GM23338 (cell line): Measurements from ENCODE around the gene ATP1A4. TPM values are rescaled to one million over a fixed set of nuclear protein-coding genes. Genes with fewer than 3 reads are reported as not detected.

Source experiments
- ATAC-seq: fragments of 200-7000 bp; cut with Tn5 transposase; 3 replicates; pipeline ENCODE4 v1.9.1; 2020
- DNase-seq: peaks from one replicate; pipeline ENCODE4 v3.0.0-alpha.2; 2015; ENCODE audit warnings: low spot score
- H2AFZ ChIP-seq: fragments of 200-600 bp; sonication (generic); 2 replicates; pipeline ENCODE4 v1.8.0; 2016; ENCODE audit warnings: antibody characterized with exemption, mild to moderate bottlenecking, moderate library complexity
- H3F3A ChIP-seq: fragments of 200-600 bp; sonication (generic); replicated peaks from 2 replicates; pipeline ENCODE4 v1.8.0; 2017; ENCODE audit warnings: antibody characterized with exemption, mixed run types, low read depth
- H3K27ac ChIP-seq: fragments of 200-600 bp; sonication (generic); 2 replicates; pipeline ENCODE4 v1.6.1; 2016; ENCODE audit warnings: low read depth
- H3K27me3 ChIP-seq: fragments of 200-600 bp; sonication (generic); 2 replicates; pipeline ENCODE4 v1.8.0; 2016; ENCODE audit warnings: mild to moderate bottlenecking, mixed run types, moderate library complexity; ENCODE audit not compliant: insufficient read depth
- H3K36me3 ChIP-seq: fragments of 200-600 bp; sonication (generic); 2 replicates; pipeline ENCODE4 v1.8.0; 2016; ENCODE audit warnings: mild to moderate bottlenecking; ENCODE audit not compliant: insufficient read depth
- H3K4me1 ChIP-seq: fragments of 200-600 bp; sonication (generic); 2 replicates; pipeline ENCODE4 v1.8.0; 2016; ENCODE audit warnings: mild to moderate bottlenecking, moderate library complexity; ENCODE audit not compliant: insufficient read depth
- H3K4me2 ChIP-seq: fragments of 200-600 bp; sonication (generic); 2 replicates; pipeline ENCODE4 v1.7.1; 2017; ENCODE audit warnings: mixed run types
- H3K4me3 ChIP-seq: fragments of 200-600 bp; sonication (generic); 2 replicates; pipeline ENCODE4 v1.6.1; 2016; ENCODE audit warnings: mixed run types
- H3K79me2 ChIP-seq: fragments of 200-600 bp; sonication (generic); replicated peaks from 2 replicates; pipeline ENCODE4 v1.8.0; 2017; ENCODE audit warnings: mild to moderate bottlenecking; ENCODE audit not compliant: insufficient read depth
- H3K9me2 ChIP-seq: fragments of 200-600 bp; sonication (generic); 2 replicates; pipeline ENCODE4 v1.8.0; 2017; ENCODE audit not compliant: insufficient read depth
- H4K20me1 ChIP-seq: fragments of 200-600 bp; sonication (generic); replicated peaks from 2 replicates; pipeline ENCODE4 v1.8.0; 2017; ENCODE audit warnings: mild to moderate bottlenecking; ENCODE audit not compliant: insufficient read depth
- H3K27ac Mint-ChIP-seq: 2 replicates; pipeline ENCODE4 v1.8.0; 2020; ENCODE audit warnings: inconsistent platforms, mild to moderate bottlenecking, moderate library complexity, mixed read lengths
- H3K27me3 Mint-ChIP-seq: 3 replicates; pipeline ENCODE4 v1.8.0; 2022; ENCODE audit warnings: low read depth, mild to moderate bottlenecking, moderate library complexity, mixed read lengths, inconsistent platforms; ENCODE audit not compliant: insufficient read depth, poor library complexity
- H3K36me3 Mint-ChIP-seq: 3 replicates; pipeline ENCODE4 v1.8.0; 2021; ENCODE audit warnings: low read depth, mild to moderate bottlenecking, inconsistent platforms, moderate library complexity, mixed read lengths
- H3K4me1 Mint-ChIP-seq: 3 replicates; pipeline ENCODE4 v1.8.0; 2020; ENCODE audit warnings: mild to moderate bottlenecking, inconsistent platforms, mixed read lengths
- H3K4me3 Mint-ChIP-seq: 3 replicates; pipeline ENCODE4 v1.8.0; 2021; ENCODE audit warnings: moderate library complexity, mild to moderate bottlenecking, inconsistent platforms, mixed read lengths
- H3K9me3 Mint-ChIP-seq: 3 replicates; pipeline ENCODE4 v1.8.0; 2020; ENCODE audit warnings: moderate library complexity, mild to moderate bottlenecking, inconsistent platforms, mixed read lengths
- ETS1 ChIP-seq: IDR thresholded peaks from 2 replicates; pipeline ENCODE4 v1.6.1; 2016; ENCODE audit warnings: antibody characterized with exemption
- EZH2 ChIP-seq: fragments of 200-600 bp; sonication (generic); IDR thresholded peaks from one replicate; pipeline ENCODE4 v1.8.0; 2017; ENCODE audit warnings: antibody characterized with exemption, mild to moderate bottlenecking, low read depth; ENCODE audit not compliant: unreplicated experiment
- EZH2phosphoT487 ChIP-seq: fragments of 200-600 bp; sonication (generic); IDR thresholded peaks from one replicate; pipeline ENCODE4 v1.8.1; 2018; ENCODE audit warnings: antibody characterized with exemption; ENCODE audit not compliant: unreplicated experiment
- NANOG ChIP-seq: IDR thresholded peaks from 2 replicates; pipeline ENCODE4 v1.6.1; 2016; ENCODE audit warnings: antibody characterized with exemption, borderline replicate concordance
- POLR2AphosphoS5 ChIP-seq: IDR thresholded peaks from 2 replicates; pipeline ENCODE4 v1.6.1; 2016; ENCODE audit warnings: antibody characterized with exemption, low read depth
- STAT1 ChIP-seq: IDR thresholded peaks from one replicate; pipeline ENCODE4 v1.6.1; 2016; ENCODE audit warnings: antibody characterized with exemption; ENCODE audit not compliant: unreplicated experiment
- ZNF114 ChIP-seq: fragments of 250-450 bp; sonication (Bioruptor Pico); IDR thresholded peaks from 2 replicates; pipeline ENCODE4 v1.5.0; 2020; ENCODE audit warnings: mild to moderate bottlenecking, moderate library complexity
- ZNF331 ChIP-seq: fragments of 250-450 bp; sonication (Bioruptor Pico); IDR thresholded peaks from 2 replicates; pipeline ENCODE4 v1.5.0; 2020; ENCODE audit warnings: low read depth, mild to moderate bottlenecking, moderate library complexity
- polyA plus RNA-seq: library from polyadenylated mRNA; unstranded; fragments of >200 nt; fragmentation: Nextera tagmentation; extraction: Ambion mirVana; gene quantifications from 2 replicates; pipeline ENCODE4 v1.2.1, GENCODE V29; 2016
- total RNA-seq: library from RNA; depleted of rRNA; stranded (reverse); fragments of >200 nt; shearing (Covaris generic); gene quantifications from 2 replicates; pipeline ENCODE4 v1.2.3, GENCODE V29; 2014
- TF ChIP-seq, protein P1 (sequence below): fragments of 250-450 bp; sonication (Bioruptor Pico); IDR thresholded peaks from 2 replicates; pipeline ENCODE4 v1.5.0; 2020; ENCODE audit warnings: mild to moderate bottlenecking, moderate library complexity

ATP1A4 gene
- total and polyA plus RNA-seq, 2 experiments from 2014 or later = 0.27 to 0.63 TPM

- ATAC-seq = no peak
- Histone ChIP-seq H3K4me2 (no peak overlapping the region), H3K27ac (no peak overlapping the region; the same call in 1 of the 2 replicates), H3K36me3 (no peaks in the 10 kb centered on the region), H3K4me3 (no peak overlapping the region), H3K4me1 (peaks cover 20% of the 10 kb centered on the region), H3K79me2 (no peaks in the 10 kb centered on the region), H3K9me2 (peaks cover 9% of the 10 kb centered on the region), H3F3A (no peaks in the 10 kb centered on the region), H3K27me3 (no peaks in the 10 kb centered on the region), H2AFZ (no peak overlapping the region), H4K20me1 (no peaks in the 10 kb centered on the region)
- no peak overlapping the region for H3K4me3 Mint-ChIP-seq
- peaks cover 2% of the 10 kb centered on the region for H3K27me3 Mint-ChIP-seq
- no peak overlapping the region for H3K27ac Mint-ChIP-seq
- DNase-seq = no peak
- H3K4me1 Mint-ChIP-seq = peaks cover 13% of the 10 kb centered on the region
- no peak for TF ChIP-seq EZH2phosphoT487
- TF ChIP-seq ZNF331 = no peak
- TF ChIP-seq STAT1 = no peak
- TF ChIP-seq EZH2 = no peak
- TF ChIP-seq, protein P1, sequence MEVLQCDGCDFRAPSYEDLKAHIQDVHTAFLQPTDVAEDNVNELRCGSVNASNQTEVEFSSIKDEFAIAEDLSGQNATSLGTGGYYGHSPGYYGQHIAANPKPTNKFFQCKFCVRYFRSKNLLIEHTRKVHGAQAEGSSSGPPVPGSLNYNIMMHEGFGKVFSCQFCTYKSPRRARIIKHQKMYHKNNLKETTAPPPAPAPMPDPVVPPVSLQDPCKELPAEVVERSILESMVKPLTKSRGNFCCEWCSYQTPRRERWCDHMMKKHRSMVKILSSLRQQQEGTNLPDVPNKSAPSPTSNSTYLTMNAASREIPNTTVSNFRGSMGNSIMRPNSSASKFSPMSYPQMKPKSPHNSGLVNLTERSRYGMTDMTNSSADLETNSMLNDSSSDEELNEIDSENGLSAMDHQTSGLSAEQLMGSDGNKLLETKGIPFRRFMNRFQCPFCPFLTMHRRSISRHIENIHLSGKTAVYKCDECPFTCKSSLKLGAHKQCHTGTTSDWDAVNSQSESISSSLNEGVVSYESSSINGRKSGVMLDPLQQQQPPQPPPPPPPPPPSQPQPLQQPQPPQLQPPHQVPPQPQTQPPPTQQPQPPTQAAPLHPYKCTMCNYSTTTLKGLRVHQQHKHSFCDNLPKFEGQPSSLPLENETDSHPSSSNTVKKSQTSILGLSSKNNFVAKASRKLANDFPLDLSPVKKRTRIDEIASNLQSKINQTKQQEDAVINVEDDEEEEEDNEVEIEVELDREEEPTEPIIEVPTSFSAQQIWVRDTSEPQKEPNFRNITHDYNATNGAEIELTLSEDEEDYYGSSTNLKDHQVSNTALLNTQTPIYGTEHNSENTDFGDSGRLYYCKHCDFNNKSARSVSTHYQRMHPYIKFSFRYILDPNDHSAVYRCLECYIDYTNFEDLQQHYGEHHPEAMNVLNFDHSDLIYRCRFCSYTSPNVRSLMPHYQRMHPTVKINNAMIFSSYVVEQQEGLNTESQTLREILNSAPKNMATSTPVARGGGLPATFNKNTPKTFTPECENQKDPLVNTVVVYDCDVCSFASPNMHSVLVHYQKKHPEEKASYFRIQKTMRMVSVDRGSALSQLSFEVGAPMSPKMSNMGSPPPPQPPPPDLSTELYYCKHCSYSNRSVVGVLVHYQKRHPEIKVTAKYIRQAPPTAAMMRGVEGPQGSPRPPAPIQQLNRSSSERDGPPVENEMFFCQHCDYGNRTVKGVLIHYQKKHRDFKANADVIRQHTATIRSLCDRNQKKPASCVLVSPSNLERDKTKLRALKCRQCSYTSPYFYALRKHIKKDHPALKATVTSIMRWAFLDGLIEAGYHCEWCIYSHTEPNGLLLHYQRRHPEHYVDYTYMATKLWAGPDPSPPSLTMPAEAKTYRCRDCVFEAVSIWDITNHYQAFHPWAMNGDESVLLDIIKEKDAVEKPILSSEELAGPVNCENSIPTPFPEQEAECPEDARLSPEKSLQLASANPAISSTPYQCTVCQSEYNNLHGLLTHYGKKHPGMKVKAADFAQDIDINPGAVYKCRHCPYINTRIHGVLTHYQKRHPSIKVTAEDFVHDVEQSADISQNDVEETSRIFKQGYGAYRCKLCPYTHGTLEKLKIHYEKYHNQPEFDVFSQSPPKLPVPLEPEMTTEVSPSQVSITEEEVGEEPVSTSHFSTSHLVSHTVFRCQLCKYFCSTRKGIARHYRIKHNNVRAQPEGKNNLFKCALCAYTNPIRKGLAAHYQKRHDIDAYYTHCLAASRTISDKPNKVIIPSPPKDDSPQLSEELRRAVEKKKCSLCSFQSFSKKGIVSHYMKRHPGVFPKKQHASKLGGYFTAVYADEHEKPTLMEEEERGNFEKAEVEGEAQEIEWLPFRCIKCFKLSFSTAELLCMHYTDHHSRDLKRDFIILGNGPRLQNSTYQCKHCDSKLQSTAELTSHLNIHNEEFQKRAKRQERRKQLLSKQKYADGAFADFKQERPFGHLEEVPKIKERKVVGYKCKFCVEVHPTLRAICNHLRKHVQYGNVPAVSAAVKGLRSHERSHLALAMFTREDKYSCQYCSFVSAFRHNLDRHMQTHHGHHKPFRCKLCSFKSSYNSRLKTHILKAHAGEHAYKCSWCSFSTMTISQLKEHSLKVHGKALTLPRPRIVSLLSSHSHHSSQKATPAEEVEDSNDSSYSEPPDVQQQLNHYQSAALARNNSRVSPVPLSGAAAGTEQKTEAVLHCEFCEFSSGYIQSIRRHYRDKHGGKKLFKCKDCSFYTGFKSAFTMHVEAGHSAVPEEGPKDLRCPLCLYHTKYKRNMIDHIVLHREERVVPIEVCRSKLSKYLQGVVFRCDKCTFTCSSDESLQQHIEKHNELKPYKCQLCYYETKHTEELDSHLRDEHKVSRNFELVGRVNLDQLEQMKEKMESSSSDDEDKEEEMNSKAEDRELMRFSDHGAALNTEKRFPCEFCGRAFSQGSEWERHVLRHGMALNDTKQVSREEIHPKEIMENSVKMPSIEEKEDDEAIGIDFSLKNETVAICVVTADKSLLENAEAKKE (CRISPR knock-in tag) = no peak
- no peak for TF ChIP-seq POLR2AphosphoS5
- no peak for TF ChIP-seq ETS1
- no peak for TF ChIP-seq ZNF114
- no peak for TF ChIP-seq NANOG
- no peaks in the 10 kb centered on the region; the same call in 2 of the 3 replicates for H3K36me3 Mint-ChIP-seq
- no peaks in the 10 kb centered on the region for H3K9me3 Mint-ChIP-seq
Measured at GRCh38 chr1:160186729-160187128, 35.3 kb downstream of the ATP1A4 start.
